ENCODE data around the gene DLD. TPM values are rescaled to one million over a fixed set of nuclear protein-coding genes. Genes with fewer than 3 reads are reported as not detected.

DLD gene
- total and polyA plus RNA-seq, 2 of the 13 experiments (the other 11 are each of a cell fraction or from before 2014, with no cell fraction given) = 56.8 to 95.2 TPM

GRCh38 chr7:107967420-107967819 lies 76.4 kb downstream of the DLD start (continued):
- TF ChIP-seq ZNF776 (CRISPR knock-in tag; IDR thresholded peaks at IDR 0.05) = no peak
- no peak for TF ChIP-seq ZNF263 (CRISPR knock-in tag; IDR thresholded peaks at IDR 0.05)
- no peak for TF ChIP-seq SMAD1 (CRISPR knock-in tag; IDR thresholded peaks at IDR 0.05; ENCODE audit: borderline replicate concordance, low read depth)
- TF ChIP-seq ZNF609 (CRISPR knock-in tag; IDR thresholded peaks at IDR 0.05; ENCODE audit: borderline replicate concordance) = peak; percentile 89; the same call in 1 of the 2 replicates
- TF ChIP-seq SP2 (CRISPR knock-in tag; IDR thresholded peaks at IDR 0.05) = no peak
- TF ChIP-seq ZNF687 (CRISPR knock-in tag; IDR thresholded peaks at IDR 0.05) = no peak
- no peak for TF ChIP-seq NFRKB (IDR thresholded peaks at IDR 0.05)
- no peak for TF ChIP-seq FOXO4 (CRISPR knock-in tag; conservative IDR thresholded peaks at IDR 0.05)
- no peak for TF ChIP-seq RBFOX2 (IDR thresholded peaks at IDR 0.05; ENCODE audit: low read depth, low read length)
- TF ChIP-seq TIGD3 (CRISPR knock-in tag; IDR thresholded peaks at IDR 0.05; ENCODE audit: borderline replicate concordance) = no peak
- TF ChIP-seq AFF4 (CRISPR knock-in tag; IDR thresholded peaks at IDR 0.05) = no peak
- no peak for TF ChIP-seq DDIT3 (CRISPR knock-in tag; IDR thresholded peaks at IDR 0.05)
- no peak for TF ChIP-seq ZSCAN12 (CRISPR knock-in tag; IDR thresholded peaks at IDR 0.05)
- no peak for TF ChIP-seq NFKBIZ (CRISPR knock-in tag; IDR thresholded peaks at IDR 0.05)

Data from HepG2 (cell line).